HCT116 (cell line): ENCODE results near the gene CDKL1. TPM values are rescaled to one million over a fixed set of nuclear protein-coding genes. Genes with fewer than 3 reads are reported as not detected.
A peak's percentile ranks its signal among the peaks of the same experiment; 100 is the strongest.

Source experiments
- ATAC-seq: fragments of 200-7000 bp; cut with Tn5 transposase; 2 replicates; pipeline ENCODE4 v1.9.1; 2020; ENCODE audit warnings: mild to moderate bottlenecking, moderate library complexity
- BruUV-seq: library from RNA; stranded (reverse); fragments of 400-500 nt; replicated peaks from 2 replicates; lab custom pipeline; 2021; lab: Mats Ljungman, UMichigan
- CTCF ChIA-PET: fragments of 300-600 bp; sonication (Branson Sonifier 250); formaldehyde crosslinking; loops from one replicate; lab custom pipeline; 2021; ENCODE audit warnings: antibody characterized with exemption; lab: Charles Lee
- POLR2A ChIA-PET: fragments of 300-600, 350-600 bp; sonication (Branson Sonifier 250); formaldehyde crosslinking; loops from one replicate; lab custom pipeline; 2021; ENCODE audit warnings: antibody characterized with exemption; lab: Charles Lee
- RAD21 ChIA-PET, 2 experiments: fragments of 300-600 bp; sonication (Branson Sonifier 250); formaldehyde crosslinking; loops; one replicate each; lab custom pipeline; 2023; ENCODE audit warnings: low total read pairs in 2 of 2; ENCODE audit not compliant: uncharacterized antibody in 2 of 2, unreplicated experiment in 2 of 2, low non-redundant PET in 1 of 2; lab: Charles Lee
- DNase-seq: peaks from one replicate; pipeline ENCODE4 v3.0.0-alpha.2; 2010; ENCODE audit warnings: low read depth, low spot score
- H2AFZ ChIP-seq: fragments of 200-600 bp; shearing (Covaris generic), sonication (generic); 2 replicates; pipeline ENCODE4 v1.6.1; 2017; ENCODE audit warnings: low read depth, mixed run types, mixed read lengths, antibody characterized with exemption, low read length; ENCODE audit not compliant: poor library complexity, severe bottlenecking
- H3K27ac ChIP-seq: 2 replicates; pipeline ENCODE4 v1.5.1; 2012; ENCODE audit warnings: low read depth, low read length
- H3K27me3 ChIP-seq: fragments of 200-600 bp; sonication (generic); 2 replicates; pipeline ENCODE4 v1.6.1; 2016; ENCODE audit warnings: mixed run types, low read length, mixed read lengths; ENCODE audit not compliant: insufficient read depth
- H3K36me3 ChIP-seq, 2 experiments: fragments of 200-500 bp in 1 of 2; fragments of 200-600 bp in 1 of 2; sonication (Bioruptor generic) in 1 of 2; sonication (generic) in 1 of 2; 2 replicates each; pipeline versions ENCODE4 v1.5.1 to v1.6.1; 2014 to 2016; ENCODE audit warnings: low read length in 2 of 2, inconsistent platforms in 1 of 2, mixed read lengths in 1 of 2, mixed run types in 1 of 2; ENCODE audit not compliant: insufficient read depth in 2 of 2, control insufficient read depth in 1 of 2
- H3K4me1 ChIP-seq, 2 experiments: fragments of 200-600 bp in 1 of 2; sonication (generic) in 1 of 2; 2 replicates each; pipeline versions ENCODE4 v1.5.1 to v1.6.1; 2012 to 2017; ENCODE audit warnings: low read length in 2 of 2, inconsistent platforms in 1 of 2, mild to moderate bottlenecking in 1 of 2, mixed read lengths in 1 of 2, mixed run types in 1 of 2, moderate library complexity in 1 of 2; ENCODE audit not compliant: insufficient read depth in 2 of 2, control insufficient read depth in 1 of 2
- H3K4me2 ChIP-seq: fragments of 200-600 bp; sonication (generic); 2 replicates; pipeline ENCODE4 v1.6.1; 2017; ENCODE audit warnings: mixed run types, low read length, mixed read lengths
- H3K4me3 ChIP-seq, 2 experiments: fragments of 200-600 bp in 1 of 2; sonication (generic) in 1 of 2; replicated peaks in 1 of 2; 2 replicates each; pipeline ENCODE4 v1.5.1; 2011 to 2016; ENCODE audit warnings: low read length in 2 of 2, control low read depth in 1 of 2, low read depth in 1 of 2, mild to moderate bottlenecking in 1 of 2, mixed read lengths in 1 of 2, mixed run types in 1 of 2
- H3K79me2 ChIP-seq: fragments of 200-600 bp; sonication (generic); 2 replicates; pipeline ENCODE4 v1.6.1; 2017; ENCODE audit warnings: mild to moderate bottlenecking, mixed run types, low read length, moderate library complexity, mixed read lengths; ENCODE audit not compliant: insufficient read depth
- H3K9ac ChIP-seq: fragments of 200-600 bp; sonication (generic); 2 replicates; pipeline ENCODE4 v1.6.1; 2016; ENCODE audit warnings: low read length, mixed read lengths
- H3K9me2 ChIP-seq: fragments of 200-600 bp; sonication (generic), shearing (Covaris generic); 2 replicates; pipeline ENCODE4 v1.6.1; 2017; ENCODE audit warnings: mixed run types, mild to moderate bottlenecking, moderate library complexity; ENCODE audit not compliant: insufficient read depth
- H3K9me3 ChIP-seq, 2 experiments: fragments of 200-500 bp in 1 of 2; fragments of 200-600 bp in 1 of 2; sonication (Bioruptor generic) in 1 of 2; sonication (generic) in 1 of 2; 2 replicates each; pipeline ENCODE4 v1.6.1; 2014 to 2017; ENCODE audit warnings: low read length in 2 of 2, mixed read lengths in 2 of 2, inconsistent platforms in 1 of 2, low read depth in 1 of 2, mild to moderate bottlenecking in 1 of 2, mixed run types in 1 of 2, moderate library complexity in 1 of 2; ENCODE audit not compliant: control insufficient read depth in 1 of 2, insufficient read depth in 1 of 2
- H4K20me1 ChIP-seq: fragments of 200-600 bp; sonication (generic), shearing (Covaris generic); 2 replicates; pipeline ENCODE4 v1.6.1; 2017; ENCODE audit warnings: mixed run types, mild to moderate bottlenecking, moderate library complexity; ENCODE audit not compliant: insufficient read depth
- CBX3 ChIP-seq: IDR thresholded peaks from 2 replicates; pipeline ENCODE4 v1.6.1; 2012; ENCODE audit warnings: low read depth
- CEBPB ChIP-seq: IDR thresholded peaks from 2 replicates; pipeline ENCODE4 v1.6.1; 2012; ENCODE audit warnings: low read depth
- EZH2 ChIP-seq: fragments of 200-600 bp; sonication (generic); IDR thresholded peaks from 2 replicates; pipeline ENCODE4 v1.6.1; 2017; ENCODE audit warnings: antibody characterized with exemption, mixed run types
- EZH2phosphoT487 ChIP-seq: fragments of 200-600 bp; IDR thresholded peaks from 2 replicates; pipeline ENCODE4 v1.6.1; 2018; ENCODE audit warnings: antibody characterized with exemption, borderline replicate concordance
- FOSL1 ChIP-seq: IDR thresholded peaks from 2 replicates; pipeline ENCODE4 v1.6.1; 2012; ENCODE audit warnings: low read depth
- JUND ChIP-seq: IDR thresholded peaks from 2 replicates; pipeline ENCODE4 v1.6.1; 2012
- POLR2A ChIP-seq: IDR thresholded peaks from 2 replicates; pipeline ENCODE4 v1.7.0; 2011; ENCODE audit warnings: borderline replicate concordance; ENCODE audit not compliant: insufficient read depth, insufficient read length; ENCODE audit errors: extremely low read depth
- SP1 ChIP-seq: IDR thresholded peaks from 2 replicates; pipeline ENCODE4 v1.6.1; 2012; ENCODE audit warnings: low read depth
- TCF7L2 ChIP-seq: IDR thresholded peaks from 2 replicates; pipeline ENCODE4 v1.7.0; 2011; ENCODE audit warnings: borderline replicate concordance, inconsistent platforms; ENCODE audit not compliant: insufficient read depth, insufficient read length; ENCODE audit errors: extremely low read depth
- YY1 ChIP-seq: IDR thresholded peaks from 2 replicates; pipeline ENCODE4 v1.6.1; 2011; ENCODE audit warnings: low read length, low read depth, moderate library complexity, mild to moderate bottlenecking; ENCODE audit not compliant: insufficient replicate concordance; ENCODE audit errors: extremely low read depth
- intact Hi-C: fragments of 100-400 bp; cut with micrococcal nuclease; formaldehyde crosslinking; loops from 2 replicates; pipeline ENCODE4 v1.10.0; 2022
- total RNA-seq: library from RNA; stranded (reverse); gene quantifications from one replicate; pipeline ENCODE4 v1.2.1, GENCODE V29; 2021; ENCODE audit not compliant: unreplicated experiment
- TF ChIP-seq, protein P1 (sequence below), 3 experiments: fragments of 200-600 bp in 1 of 3; sonication (generic) in 1 of 3; IDR thresholded peaks in 2 of 3; conservative IDR thresholded peaks in 1 of 3; 2 replicates each; pipeline ENCODE4 v1.5.1; 2012 to 2017; ENCODE audit warnings: low read depth in 2 of 3, low read length in 2 of 3, antibody characterized with exemption in 1 of 3, borderline replicate concordance in 1 of 3, control low read depth in 1 of 3, mild to moderate bottlenecking in 1 of 3, mixed read lengths in 1 of 3, mixed run types in 1 of 3, moderate library complexity in 1 of 3; ENCODE audit not compliant: insufficient read depth in 1 of 3
- TF ChIP-seq, protein P2 (sequence below): IDR thresholded peaks from 2 replicates; pipeline ENCODE4 v1.6.1; 2012
- TF ChIP-seq, protein P3 (sequence below): IDR thresholded peaks from 2 replicates; pipeline ENCODE4 v1.6.1; 2011; ENCODE audit warnings: mild to moderate bottlenecking, low read length, moderate library complexity; ENCODE audit not compliant: insufficient replicate concordance; ENCODE audit errors: extremely low read depth

The CDKL1 gene
- total RNA-seq, 1 experiment from 2014 or later = 7.1 TPM

DNA sequence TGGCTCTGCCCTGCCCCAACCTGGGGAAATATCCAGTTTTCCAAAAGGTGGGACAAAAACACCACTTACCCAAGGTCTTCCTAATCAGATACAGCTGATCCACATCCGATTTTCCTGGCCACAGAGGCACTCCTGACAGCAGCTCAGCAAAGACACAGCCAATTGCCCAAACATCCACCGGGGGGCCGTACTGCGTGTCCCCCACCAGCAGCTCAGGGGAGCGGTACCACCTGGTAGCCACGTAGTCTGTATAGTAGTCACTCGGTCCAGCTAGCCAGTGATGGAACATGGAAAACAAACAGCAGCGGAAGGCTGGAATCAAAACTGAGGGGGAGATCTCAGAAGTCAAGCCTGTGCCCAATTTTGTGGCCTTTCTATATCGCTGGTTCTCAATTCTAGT lies 55.7 kb downstream of the CDKL1 start:
- no peaks in the 10 kb centered on the region for H4K20me1 ChIP-seq
- no peak overlapping the region for H3K27ac ChIP-seq
- no peak overlapping the region for H2AFZ ChIP-seq
- no peaks in the 10 kb centered on the region for H3K4me1 ChIP-seq
- no peaks in the 10 kb centered on the region for H3K36me3 ChIP-seq
- ATAC-seq = peak; percentile 70
- ChIA-PET CTCF (no interaction called here), RAD21 (no interaction called here), POLR2A (no interaction called here)
- no peak overlapping the region for H3K4me3 ChIP-seq
- H3K4me2 ChIP-seq = no peak overlapping the region
- H3K9me2 ChIP-seq = no peaks in the 10 kb centered on the region
- H3K27me3 ChIP-seq = no peaks in the 10 kb centered on the region
- intact Hi-C loops = no loop called here
- TF ChIP-seq POLR2A = no peak
- TF ChIP-seq, protein P1, sequence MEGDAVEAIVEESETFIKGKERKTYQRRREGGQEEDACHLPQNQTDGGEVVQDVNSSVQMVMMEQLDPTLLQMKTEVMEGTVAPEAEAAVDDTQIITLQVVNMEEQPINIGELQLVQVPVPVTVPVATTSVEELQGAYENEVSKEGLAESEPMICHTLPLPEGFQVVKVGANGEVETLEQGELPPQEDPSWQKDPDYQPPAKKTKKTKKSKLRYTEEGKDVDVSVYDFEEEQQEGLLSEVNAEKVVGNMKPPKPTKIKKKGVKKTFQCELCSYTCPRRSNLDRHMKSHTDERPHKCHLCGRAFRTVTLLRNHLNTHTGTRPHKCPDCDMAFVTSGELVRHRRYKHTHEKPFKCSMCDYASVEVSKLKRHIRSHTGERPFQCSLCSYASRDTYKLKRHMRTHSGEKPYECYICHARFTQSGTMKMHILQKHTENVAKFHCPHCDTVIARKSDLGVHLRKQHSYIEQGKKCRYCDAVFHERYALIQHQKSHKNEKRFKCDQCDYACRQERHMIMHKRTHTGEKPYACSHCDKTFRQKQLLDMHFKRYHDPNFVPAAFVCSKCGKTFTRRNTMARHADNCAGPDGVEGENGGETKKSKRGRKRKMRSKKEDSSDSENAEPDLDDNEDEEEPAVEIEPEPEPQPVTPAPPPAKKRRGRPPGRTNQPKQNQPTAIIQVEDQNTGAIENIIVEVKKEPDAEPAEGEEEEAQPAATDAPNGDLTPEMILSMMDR (IDR thresholded peaks at IDR 0.05 in 2 of 3, conservative IDR thresholded peaks at IDR 0.05 in 1 of 3; ENCODE audit: borderline replicate concordance in 1 of 3, insufficient read depth in 1 of 3, low read depth in 2 of 3, low read length in 2 of 3) = peak in 2 of 3 experiments; percentile 31 to 43; a peak in 4 of 6 replicates
- no peaks in the 10 kb centered on the region for H3K79me2 ChIP-seq
- no TSS peak for BruUV-seq
- H3K9me3 ChIP-seq = no peaks in the 10 kb centered on the region
- H3K9ac ChIP-seq = no peak overlapping the region
- no peak for DNase-seq

DNA sequence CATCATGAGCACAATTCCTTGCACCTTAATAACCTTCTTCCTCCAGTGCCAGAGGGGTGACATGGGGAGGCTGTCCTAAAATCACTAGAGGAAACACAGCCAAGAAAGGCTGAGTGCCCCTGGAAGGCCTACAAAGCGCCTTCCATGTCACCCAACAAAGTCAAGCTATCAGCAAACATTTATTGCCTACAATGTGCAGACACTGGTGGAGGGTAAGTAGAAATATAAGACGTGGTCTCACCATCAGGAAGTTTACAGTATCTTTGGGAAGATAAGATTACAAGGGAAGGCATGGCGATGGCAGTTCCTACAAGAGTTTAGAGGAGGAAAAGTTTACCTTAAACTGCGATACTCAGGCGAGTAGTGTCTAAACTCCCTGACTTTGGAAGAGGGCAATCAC lies 56.6 kb downstream of the CDKL1 start:
- RAD21 ChIA-PET = no interaction called here
- intact Hi-C loops = no loop called here
- ATAC-seq = no peak
- TF ChIP-seq, protein P2, sequence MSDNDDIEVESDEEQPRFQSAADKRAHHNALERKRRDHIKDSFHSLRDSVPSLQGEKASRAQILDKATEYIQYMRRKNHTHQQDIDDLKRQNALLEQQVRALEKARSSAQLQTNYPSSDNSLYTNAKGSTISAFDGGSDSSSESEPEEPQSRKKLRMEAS = no peak
- TF ChIP-seq, protein P1 (IDR thresholded peaks at IDR 0.05 in 2 of 3, conservative IDR thresholded peaks at IDR 0.05 in 1 of 3; ENCODE audit: borderline replicate concordance in 1 of 3, insufficient read depth in 1 of 3, low read depth in 2 of 3, low read length in 2 of 3) = no peak
- no peak for TF ChIP-seq FOSL1
- TF ChIP-seq EZH2phosphoT487 = no peak
- no peak for TF ChIP-seq JUND
- TF ChIP-seq CEBPB = no peak
- no peak for TF ChIP-seq TCF7L2
- TF ChIP-seq POLR2A = no peak
- TF ChIP-seq, protein P3, sequence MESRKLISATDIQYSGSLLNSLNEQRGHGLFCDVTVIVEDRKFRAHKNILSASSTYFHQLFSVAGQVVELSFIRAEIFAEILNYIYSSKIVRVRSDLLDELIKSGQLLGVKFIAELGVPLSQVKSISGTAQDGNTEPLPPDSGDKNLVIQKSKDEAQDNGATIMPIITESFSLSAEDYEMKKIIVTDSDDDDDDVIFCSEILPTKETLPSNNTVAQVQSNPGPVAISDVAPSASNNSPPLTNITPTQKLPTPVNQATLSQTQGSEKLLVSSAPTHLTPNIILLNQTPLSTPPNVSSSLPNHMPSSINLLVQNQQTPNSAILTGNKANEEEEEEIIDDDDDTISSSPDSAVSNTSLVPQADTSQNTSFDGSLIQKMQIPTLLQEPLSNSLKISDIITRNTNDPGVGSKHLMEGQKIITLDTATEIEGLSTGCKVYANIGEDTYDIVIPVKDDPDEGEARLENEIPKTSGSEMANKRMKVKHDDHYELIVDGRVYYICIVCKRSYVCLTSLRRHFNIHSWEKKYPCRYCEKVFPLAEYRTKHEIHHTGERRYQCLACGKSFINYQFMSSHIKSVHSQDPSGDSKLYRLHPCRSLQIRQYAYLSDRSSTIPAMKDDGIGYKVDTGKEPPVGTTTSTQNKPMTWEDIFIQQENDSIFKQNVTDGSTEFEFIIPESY = no peak
- no peak for TF ChIP-seq SP1
- TF ChIP-seq CBX3 = no peak
- no peak for TF ChIP-seq YY1
- TF ChIP-seq EZH2 = no peak

More for the DNA sequence above, 56.6 kb downstream of the CDKL1 start:
- DNase-seq = no peak
- Histone ChIP-seq H3K4me2 (no peak overlapping the region), H2AFZ (no peak overlapping the region), H3K27ac (no peak overlapping the region), H3K9ac (no peak overlapping the region), H3K4me3 (no peak overlapping the region), H3K27me3 (no peaks in the 10 kb centered on the region), H3K9me3 (no peaks in the 10 kb centered on the region), H3K79me2 (no peaks in the 10 kb centered on the region), H3K36me3 (no peaks in the 10 kb centered on the region), H4K20me1 (no peaks in the 10 kb centered on the region), H3K4me1 (no peaks in the 10 kb centered on the region), H3K9me2 (no peaks in the 10 kb centered on the region)
- POLR2A ChIA-PET = no interaction called here
- CTCF ChIA-PET = interaction anchor here (1.1 kb wide), 1 partner anchor 19 kb away, joined by 3 read pairs; no protein-coding TSS in a partner anchor
- BruUV-seq = no TSS peak
